Breast epithelium (tissue), 4 donors: ENCODE measurements around the gene AVPR1B. TPM values are rescaled to one million over a fixed set of nuclear protein-coding genes. Genes with fewer than 3 reads are reported as not detected.

Experiments used
- DNase-seq, 2 donors: peaks; one replicate each; pipeline ENCODE4 v3.0.0-alpha.2; 2019; ENCODE audit warnings: low spot score in 2 of 2
- H3K27ac ChIP-seq, 2 donors: fragments of 200-600 bp; sonication (generic) in 1 of 2; one replicate each; pipeline ENCODE4 v1.5.1; 2016 to 2019; ENCODE audit warnings: mild to moderate bottlenecking in 1 of 2
- H3K27me3 ChIP-seq, 2 donors: fragments of 200-600 bp; sonication (generic) in 1 of 2; one replicate each; pipeline versions ENCODE4 v1.5.1 to v1.6.0; 2017 to 2019; ENCODE audit warnings: control low read depth in 1 of 2, mild to moderate bottlenecking in 1 of 2
- H3K36me3 ChIP-seq: fragments of 200-600 bp; one replicate; pipeline ENCODE4 v1.5.1; 2019
- H3K4me1 ChIP-seq, 2 donors: fragments of 200-600 bp; sonication (generic); one replicate each; pipeline ENCODE4 v1.5.1; 2016 to 2019; ENCODE audit warnings: control low read depth in 1 of 2
- H3K4me3 ChIP-seq, 3 donors: fragments of 200-600 bp; sonication (generic); 1 replicate in 2 of 3; 2 replicates in 1 of 3; pipeline ENCODE4 v1.5.1; 2016 to 2019; ENCODE audit warnings: mild to moderate bottlenecking in 3 of 3, moderate library complexity in 2 of 3
- H3K9me3 ChIP-seq, 2 donors: fragments of 200-600 bp; sonication (generic) in 1 of 2; one replicate each; pipeline ENCODE4 v1.5.1; 2016 to 2019; ENCODE audit warnings: control low read depth in 1 of 2
- CTCF ChIP-seq, 3 donors: fragments of 450-650 bp; IDR thresholded peaks; one replicate each; pipeline ENCODE4 v1.5.1; 2016 to 2017; ENCODE audit warnings: antibody characterized with exemption in 3 of 3, mild to moderate bottlenecking in 3 of 3, moderate library complexity in 3 of 3
- POLR2A ChIP-seq: fragments of 450-650 bp; IDR thresholded peaks from one replicate; pipeline ENCODE4 v1.6.1; 2016; ENCODE audit warnings: antibody characterized with exemption, mild to moderate bottlenecking, moderate library complexity
- POLR2AphosphoS5 ChIP-seq, 3 donors: sonication (generic); formaldehyde crosslinking; IDR thresholded peaks; one replicate each; pipeline ENCODE4 v1.6.1; 2017; ENCODE audit warnings: antibody characterized with exemption in 3 of 3
- intact Hi-C: fragments of 100-400 bp; cut with DNase I; formaldehyde crosslinking; loops from one replicate; pipeline ENCODE4 v1.15.1; 2023; ENCODE audit warnings: low total_unique reads
- total RNA-seq, 3 donors: library from RNA; depleted of rRNA; stranded (reverse); fragments of >200 nt; gene quantifications; one replicate each; pipeline ENCODE4 v1.1.0, GENCODE V29; 2016

AVPR1B gene
- total RNA-seq, 3 donors from 2014 or later = not detected

GRCh38 chr1:206120406-206120805, 3.2 kb upstream of the AVPR1B start:
- DNase-seq = no peak
- Histone ChIP-seq H3K27ac (no peak overlapping the region), H3K36me3 (no peaks in the 10 kb centered on the region), H3K4me3 (no peak overlapping the region), H3K4me1 (peaks cover 5 to 6% of the 10 kb centered on the region in 2 donors), H3K27me3 (no peaks in the 10 kb centered on the region), H3K9me3 (no peaks in the 10 kb centered on the region)
- intact Hi-C loops = no loop called here
- TF ChIP-seq CTCF (IDR thresholded peaks at IDR 0.05) (no peak), POLR2AphosphoS5 (IDR thresholded peaks at IDR 0.05) (no peak), POLR2A (no peak)

- Histone ChIP-seq H3K4me3 (peak overlapping the region; percentile 42 to 68 (median 46)), H3K27ac (no peak overlapping the region), H3K4me1 (peaks cover 5 to 6% of the 10 kb centered on the region in 2 donors), H3K9me3 (no peaks in the 10 kb centered on the region), H3K27me3 (no peaks in the 10 kb centered on the region), H3K36me3 (no peaks in the 10 kb centered on the region)
- no peak for DNase-seq
- TF ChIP-seq POLR2A (no peak), CTCF (IDR thresholded peaks at IDR 0.05) (no peak), POLR2AphosphoS5 (IDR thresholded peaks at IDR 0.05) (no peak)
- intact Hi-C loops = no loop called here
Observed at GRCh38 chr1:206116873-206117150, 376 bp downstream of the AVPR1B start.

GRCh38 chr1:206116191-206116872, 856 bp downstream of the AVPR1B start:
- no peaks in the 10 kb centered on the region for H3K27me3 ChIP-seq
- H3K9me3 ChIP-seq = no peaks in the 10 kb centered on the region
- no peak overlapping the region for H3K4me3 ChIP-seq
- no peak for DNase-seq
- H3K4me1 ChIP-seq = peaks cover 5 to 6% of the 10 kb centered on the region in 2 donors
- TF ChIP-seq CTCF (IDR thresholded peaks at IDR 0.05) (no peak), POLR2AphosphoS5 (IDR thresholded peaks at IDR 0.05) (no peak), POLR2A (no peak)
- no peak overlapping the region for H3K27ac ChIP-seq
- H3K36me3 ChIP-seq = no peaks in the 10 kb centered on the region
- intact Hi-C loops = no loop called here

- H3K9me3 ChIP-seq = no peaks in the 10 kb centered on the region
- intact Hi-C loops = no loop called here
- no peaks in the 10 kb centered on the region for H3K27me3 ChIP-seq
- H3K36me3 ChIP-seq = no peaks in the 10 kb centered on the region
- TF ChIP-seq POLR2AphosphoS5 (IDR thresholded peaks at IDR 0.05) (no peak), CTCF (IDR thresholded peaks at IDR 0.05) (no peak), POLR2A (no peak)
- no peak overlapping the region for H3K27ac ChIP-seq
- no peak for DNase-seq
- no peak overlapping the region for H3K4me3 ChIP-seq
- peaks cover 5 to 6% of the 10 kb centered on the region in 2 donors for H3K4me1 ChIP-seq
Observed at GRCh38 chr1:206115791-206116190, 1.4 kb downstream of the AVPR1B start.

GRCh38 chr1:206114692-206115640, 2.2 kb downstream of the AVPR1B start:
- H3K4me1 ChIP-seq = peaks cover 5 to 6% of the 10 kb centered on the region in 2 donors
- H3K27ac ChIP-seq = no peak overlapping the region
- no peaks in the 10 kb centered on the region for H3K9me3 ChIP-seq
- intact Hi-C loops = no loop called here
- no peaks in the 10 kb centered on the region for H3K27me3 ChIP-seq
- H3K36me3 ChIP-seq = no peaks in the 10 kb centered on the region
- no peak for TF ChIP-seq POLR2A
- no peak for TF ChIP-seq CTCF (IDR thresholded peaks at IDR 0.05)
- no peak for TF ChIP-seq POLR2AphosphoS5 (IDR thresholded peaks at IDR 0.05)
- H3K4me3 ChIP-seq = no peak overlapping the region
- no peak for DNase-seq
